ENCODE data around the gene TRAPPC12. TPM values are rescaled to one million over a fixed set of nuclear protein-coding genes. Genes with fewer than 3 reads are reported as not detected.
"Not testable (repeated sequence)": the region's sequence is repeated elsewhere in the genome, so short reads cannot be mapped to it uniquely, and the experiment has no call there.

The TRAPPC12 gene
- total RNA-seq, 1 experiment from 2014 or later = 72.8 TPM

DNA sequence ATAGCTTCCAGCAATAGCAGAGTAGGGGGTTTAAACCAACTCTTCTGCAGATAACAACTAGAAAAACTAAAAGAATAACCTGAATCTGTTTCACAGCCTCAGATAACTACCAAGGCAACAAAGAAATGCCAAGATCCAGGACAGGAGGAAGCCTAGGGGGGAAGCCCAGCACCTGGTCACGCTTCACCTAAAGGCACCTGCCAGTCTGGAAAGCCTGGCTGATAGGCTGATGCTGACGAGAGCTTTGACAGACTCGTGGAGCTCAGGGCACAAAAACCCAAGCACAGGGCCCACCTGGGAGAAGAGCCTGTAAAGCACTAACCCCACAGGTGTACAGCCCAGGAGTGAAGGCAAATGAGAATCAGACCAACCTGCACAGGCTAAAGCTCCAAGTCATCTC lies 24.5 kb upstream of the TRAPPC12 start (continued):
- TF ChIP-seq, protein P1, sequence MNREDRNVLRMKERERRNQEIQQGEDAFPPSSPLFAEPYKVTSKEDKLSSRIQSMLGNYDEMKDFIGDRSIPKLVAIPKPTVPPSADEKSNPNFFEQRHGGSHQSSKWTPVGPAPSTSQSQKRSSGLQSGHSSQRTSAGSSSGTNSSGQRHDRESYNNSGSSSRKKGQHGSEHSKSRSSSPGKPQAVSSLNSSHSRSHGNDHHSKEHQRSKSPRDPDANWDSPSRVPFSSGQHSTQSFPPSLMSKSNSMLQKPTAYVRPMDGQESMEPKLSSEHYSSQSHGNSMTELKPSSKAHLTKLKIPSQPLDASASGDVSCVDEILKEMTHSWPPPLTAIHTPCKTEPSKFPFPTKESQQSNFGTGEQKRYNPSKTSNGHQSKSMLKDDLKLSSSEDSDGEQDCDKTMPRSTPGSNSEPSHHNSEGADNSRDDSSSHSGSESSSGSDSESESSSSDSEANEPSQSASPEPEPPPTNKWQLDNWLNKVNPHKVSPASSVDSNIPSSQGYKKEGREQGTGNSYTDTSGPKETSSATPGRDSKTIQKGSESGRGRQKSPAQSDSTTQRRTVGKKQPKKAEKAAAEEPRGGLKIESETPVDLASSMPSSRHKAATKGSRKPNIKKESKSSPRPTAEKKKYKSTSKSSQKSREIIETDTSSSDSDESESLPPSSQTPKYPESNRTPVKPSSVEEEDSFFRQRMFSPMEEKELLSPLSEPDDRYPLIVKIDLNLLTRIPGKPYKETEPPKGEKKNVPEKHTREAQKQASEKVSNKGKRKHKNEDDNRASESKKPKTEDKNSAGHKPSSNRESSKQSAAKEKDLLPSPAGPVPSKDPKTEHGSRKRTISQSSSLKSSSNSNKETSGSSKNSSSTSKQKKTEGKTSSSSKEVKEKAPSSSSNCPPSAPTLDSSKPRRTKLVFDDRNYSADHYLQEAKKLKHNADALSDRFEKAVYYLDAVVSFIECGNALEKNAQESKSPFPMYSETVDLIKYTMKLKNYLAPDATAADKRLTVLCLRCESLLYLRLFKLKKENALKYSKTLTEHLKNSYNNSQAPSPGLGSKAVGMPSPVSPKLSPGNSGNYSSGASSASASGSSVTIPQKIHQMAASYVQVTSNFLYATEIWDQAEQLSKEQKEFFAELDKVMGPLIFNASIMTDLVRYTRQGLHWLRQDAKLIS (CRISPR knock-in tag; IDR thresholded peaks at IDR 0.05; ENCODE audit: borderline replicate concordance) = no peak
- no peak for TF ChIP-seq CREM (CRISPR knock-in tag; IDR thresholded peaks at IDR 0.05)
- TF ChIP-seq TCF7 (CRISPR knock-in tag; IDR thresholded peaks at IDR 0.05; ENCODE audit: low read depth) = no peak
- TF ChIP-seq, protein P2, sequence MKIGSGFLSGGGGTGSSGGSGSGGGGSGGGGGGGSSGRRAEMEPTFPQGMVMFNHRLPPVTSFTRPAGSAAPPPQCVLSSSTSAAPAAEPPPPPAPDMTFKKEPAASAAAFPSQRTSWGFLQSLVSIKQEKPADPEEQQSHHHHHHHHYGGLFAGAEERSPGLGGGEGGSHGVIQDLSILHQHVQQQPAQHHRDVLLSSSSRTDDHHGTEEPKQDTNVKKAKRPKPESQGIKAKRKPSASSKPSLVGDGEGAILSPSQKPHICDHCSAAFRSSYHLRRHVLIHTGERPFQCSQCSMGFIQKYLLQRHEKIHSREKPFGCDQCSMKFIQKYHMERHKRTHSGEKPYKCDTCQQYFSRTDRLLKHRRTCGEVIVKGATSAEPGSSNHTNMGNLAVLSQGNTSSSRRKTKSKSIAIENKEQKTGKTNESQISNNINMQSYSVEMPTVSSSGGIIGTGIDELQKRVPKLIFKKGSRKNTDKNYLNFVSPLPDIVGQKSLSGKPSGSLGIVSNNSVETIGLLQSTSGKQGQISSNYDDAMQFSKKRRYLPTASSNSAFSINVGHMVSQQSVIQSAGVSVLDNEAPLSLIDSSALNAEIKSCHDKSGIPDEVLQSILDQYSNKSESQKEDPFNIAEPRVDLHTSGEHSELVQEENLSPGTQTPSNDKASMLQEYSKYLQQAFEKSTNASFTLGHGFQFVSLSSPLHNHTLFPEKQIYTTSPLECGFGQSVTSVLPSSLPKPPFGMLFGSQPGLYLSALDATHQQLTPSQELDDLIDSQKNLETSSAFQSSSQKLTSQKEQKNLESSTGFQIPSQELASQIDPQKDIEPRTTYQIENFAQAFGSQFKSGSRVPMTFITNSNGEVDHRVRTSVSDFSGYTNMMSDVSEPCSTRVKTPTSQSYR (CRISPR knock-in tag; IDR thresholded peaks at IDR 0.05) = no peak
- no peak for TF ChIP-seq KAT7 (CRISPR knock-in tag; IDR thresholded peaks at IDR 0.05; ENCODE audit: borderline replicate concordance)
- no peak for TF ChIP-seq TEAD4 (CRISPR knock-in tag; IDR thresholded peaks at IDR 0.05)

DNA sequence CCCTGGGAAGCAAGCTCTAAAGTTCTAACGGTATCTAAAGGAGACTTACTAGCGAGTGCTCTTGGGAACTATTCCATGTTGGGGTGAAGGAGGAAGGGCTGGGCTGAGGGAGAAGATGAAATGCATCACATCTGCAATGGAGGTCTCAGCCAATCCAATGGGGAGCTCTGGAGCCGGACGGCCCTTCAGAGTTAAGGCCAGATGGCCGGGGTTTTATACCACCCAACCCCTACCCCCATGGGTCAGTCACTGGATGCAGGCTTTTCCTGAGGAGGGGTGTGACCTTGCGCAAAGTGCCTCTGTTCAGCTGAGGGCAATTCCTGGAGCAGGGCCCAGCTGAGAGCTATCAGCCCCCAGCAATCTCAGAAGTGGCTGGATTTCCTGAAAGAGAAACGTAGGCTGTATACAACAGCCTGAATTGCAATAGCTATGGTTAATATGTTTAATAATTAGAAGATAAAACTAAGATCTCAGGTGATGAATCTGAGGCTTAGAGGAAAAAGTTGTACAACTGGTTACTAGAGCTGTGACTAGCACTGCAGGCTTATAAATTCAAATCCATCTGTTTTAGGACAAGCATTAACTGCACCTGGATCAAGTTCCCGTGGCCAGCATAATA lies 23.4 kb upstream of the TRAPPC12 start:
- ChIA-PET POLR2A (interaction anchor here (0.5 to 0.6 kb wide), 2 partner anchors 619 to 812 kb away, joined by 4 read pairs; no protein-coding TSS in a partner anchor), CTCF (no interaction called here)
- ATAC-seq (no peak), DNase-seq (ENCODE audit: low spot score) (no peak)
- Mint-ChIP-seq H3K9me3 (peaks cover 5% of the 10 kb centered on the region), H3K4me3 (no peak overlapping the region), H3K27me3 (ENCODE audit: low read depth) (no peaks in the 10 kb centered on the region), H3K36me3 (peaks cover 26% of the 10 kb centered on the region), H3K4me1 (peaks cover 17% of the 10 kb centered on the region), H3K27ac (peak overlapping the region; percentile 68; the same call in 1 of the 2 replicates)
- no peak for TF ChIP-seq IRF2 (CRISPR knock-in tag; IDR thresholded peaks at IDR 0.05; ENCODE audit: borderline replicate concordance, low read depth)
- no peak for TF ChIP-seq JUN (CRISPR knock-in tag; IDR thresholded peaks at IDR 0.05)
- no peak for TF ChIP-seq CREB1 (CRISPR knock-in tag; IDR thresholded peaks at IDR 0.05)

GRCh38 chr2:3356799-3357198 lies 22.7 kb upstream of the TRAPPC12 start:
- H3K9me3 Mint-ChIP-seq = peaks cover 5% of the 10 kb centered on the region
- TF ChIP-seq ZNF512 (CRISPR knock-in tag; IDR thresholded peaks at IDR 0.05; ENCODE audit: borderline replicate concordance) = no peak
- no peak for TF ChIP-seq NFE2L1 (CRISPR knock-in tag; IDR thresholded peaks at IDR 0.05)
- TF ChIP-seq, protein P3, sequence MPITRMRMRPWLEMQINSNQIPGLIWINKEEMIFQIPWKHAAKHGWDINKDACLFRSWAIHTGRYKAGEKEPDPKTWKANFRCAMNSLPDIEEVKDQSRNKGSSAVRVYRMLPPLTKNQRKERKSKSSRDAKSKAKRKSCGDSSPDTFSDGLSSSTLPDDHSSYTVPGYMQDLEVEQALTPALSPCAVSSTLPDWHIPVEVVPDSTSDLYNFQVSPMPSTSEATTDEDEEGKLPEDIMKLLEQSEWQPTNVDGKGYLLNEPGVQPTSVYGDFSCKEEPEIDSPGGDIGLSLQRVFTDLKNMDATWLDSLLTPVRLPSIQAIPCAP (CRISPR knock-in tag; IDR thresholded peaks at IDR 0.05) = no peak
- peak overlapping the region; percentile 68 for H3K27ac Mint-ChIP-seq
- peak; percentile 78 for ATAC-seq
- POLR2A ChIA-PET = interaction anchor here (0.6 kb wide), 1 partner anchor 813 kb away, joined by 4 read pairs; no protein-coding TSS in a partner anchor
- H3K36me3 Mint-ChIP-seq = peaks cover 21% of the 10 kb centered on the region
- H3K4me1 Mint-ChIP-seq = peaks cover 22% of the 10 kb centered on the region
- CTCF ChIA-PET = no interaction called here
- DNase-seq (ENCODE audit: low spot score) = no peak
- H3K4me3 Mint-ChIP-seq = peak overlapping the region; percentile 18; the same call in 1 of the 2 replicates
- no peaks in the 10 kb centered on the region for H3K27me3 Mint-ChIP-seq (ENCODE audit: low read depth)

DNA sequence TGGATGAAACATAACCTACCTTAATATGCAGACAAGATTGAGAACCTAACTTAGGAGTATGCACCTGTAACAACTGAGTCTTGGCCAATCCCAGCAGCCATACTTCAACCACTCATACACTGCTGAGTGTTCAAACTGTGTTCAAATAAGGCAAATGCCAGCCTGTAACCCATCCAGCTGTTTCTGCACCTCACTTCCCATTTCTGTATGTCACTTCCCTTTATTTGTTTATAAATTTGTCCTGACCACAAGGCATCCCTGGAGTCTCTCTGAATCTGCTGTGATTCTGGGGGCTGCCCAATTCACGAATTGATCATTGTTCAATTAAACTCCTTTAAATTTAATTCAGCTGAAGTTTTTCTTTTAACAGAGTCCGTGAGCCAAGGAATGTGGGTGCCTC lies 22.0 kb upstream of the TRAPPC12 start:
- DNase-seq (ENCODE audit: low spot score); H3K9me3 Mint-ChIP-seq; H3K4me3 Mint-ChIP-seq; POLR2A ChIA-PET; ATAC-seq; CTCF ChIA-PET; H3K27me3 Mint-ChIP-seq (ENCODE audit: low read depth): not testable (repeated sequence)
- H3K27ac Mint-ChIP-seq = peak overlapping the region; percentile 79; the same call in 1 of the 2 replicates
- H3K36me3 Mint-ChIP-seq = peaks cover 19% of the 10 kb centered on the region
- H3K4me1 Mint-ChIP-seq = peaks cover 26% of the 10 kb centered on the region
